PC-9 (cell line): ENCODE results near the gene GJA10.

Experiments used
- CTCF ChIP-seq: fragments of 200-600 bp; sonication (generic); conservative IDR thresholded peaks from 2 replicates; pipeline ENCODE4 v1.6.1; 2017; ENCODE audit warnings: mixed run types, antibody characterized with exemption, mild to moderate bottlenecking, moderate library complexity
- EZH2 ChIP-seq: fragments of 200-600 bp; sonication (generic); IDR thresholded peaks from 2 replicates; pipeline ENCODE4 v1.8.0; 2017; ENCODE audit warnings: antibody characterized with exemption, low read depth

DNA sequence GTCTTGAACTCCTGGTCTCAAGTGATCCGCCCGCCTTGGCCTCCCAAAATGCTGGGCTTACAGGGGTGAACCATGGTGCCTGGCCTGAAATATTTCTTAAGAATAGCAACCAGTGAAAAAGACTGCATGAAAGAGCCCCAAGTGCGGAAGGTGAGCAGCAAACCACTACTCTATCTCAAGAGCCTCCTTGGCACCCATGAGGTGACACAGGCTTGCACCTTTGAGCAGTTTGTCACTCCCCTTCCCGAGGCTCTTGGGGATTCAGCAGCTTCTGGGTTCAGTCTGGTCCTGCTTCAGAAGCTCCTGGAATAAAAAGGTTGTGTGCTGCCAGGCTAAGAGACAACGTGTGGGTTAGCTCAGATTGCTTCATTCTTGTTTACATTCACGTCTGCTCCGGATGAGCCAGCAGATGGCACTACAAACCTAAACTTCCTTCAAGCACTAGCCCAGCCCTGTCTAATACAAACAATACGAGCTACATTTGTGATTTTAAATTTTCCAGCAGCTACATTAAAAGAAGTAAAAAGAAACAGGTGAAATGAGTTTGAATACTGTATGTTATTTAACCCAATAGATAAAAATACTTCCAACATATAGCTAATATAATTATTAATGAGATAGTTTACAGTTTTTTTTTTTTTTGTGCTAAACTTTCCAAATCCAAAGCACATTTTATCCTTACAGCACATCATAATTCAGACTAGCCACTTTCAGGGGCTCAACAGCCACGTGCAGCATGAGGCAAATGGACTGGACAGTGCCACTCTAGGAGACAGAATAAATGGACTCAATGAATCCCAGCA is 46.2 kb downstream of the GJA10 start:
- TF ChIP-seq CTCF = peak; percentile 76
- TF ChIP-seq EZH2 = no peak
